OCI-LY3 (cell line): ENCODE results near the gene EMP1.

Source experiments
- CTCF ChIP-seq: fragments of 200-600, 300-600 bp; sonication (generic); IDR thresholded peaks from 2 replicates; pipeline ENCODE4 v1.5.1; 2014; ENCODE audit warnings: antibody characterized with exemption, low read length, low read depth
- EZH2phosphoT487 ChIP-seq: fragments of 200-600 bp; shearing (Covaris generic); IDR thresholded peaks from 2 replicates; pipeline ENCODE4 v1.6.1; 2018; ENCODE audit warnings: antibody characterized with exemption, mixed run types, low read depth

DNA sequence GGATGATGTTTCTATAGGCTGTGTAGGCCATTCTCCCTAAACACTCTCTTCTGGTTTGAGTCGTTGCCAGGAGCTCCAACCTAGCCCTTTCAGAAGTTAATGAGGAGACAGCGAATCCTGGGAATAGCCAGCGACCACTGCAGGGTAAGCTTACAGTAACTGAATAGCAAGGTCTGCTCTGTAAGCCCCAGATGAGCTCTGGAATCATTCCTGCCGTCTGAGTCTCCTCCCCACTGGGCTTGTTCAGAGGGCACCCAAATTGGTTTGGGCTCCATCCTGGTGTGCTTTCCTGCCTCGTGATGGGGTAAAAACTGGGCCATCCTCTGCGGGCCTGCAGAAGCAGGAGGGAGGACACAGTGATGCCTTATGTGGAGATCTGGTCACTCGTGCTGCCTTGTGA, 43.3 kb upstream of the EMP1 start:
- TF ChIP-seq CTCF (no peak), EZH2phosphoT487 (no peak)
